ENCODE data around the gene PTPRN2. TPM values are rescaled to one million over a fixed set of nuclear protein-coding genes. Genes with fewer than 3 reads are reported as not detected.

The PTPRN2 gene
- total RNA-seq, 1 experiment from 2014 or later = not detected

- Histone ChIP-seq H3K27ac (no peak overlapping the region), H3K9me3 (ENCODE audit: insufficient read depth, low read depth) (no peaks in the 10 kb centered on the region), H3K27me3 (ENCODE audit: insufficient read depth, low read depth) (peaks cover 79% of the 10 kb centered on the region), H2AFZ (no peak overlapping the region), H4K20me1 (ENCODE audit: insufficient read depth) (0 out of 2 replicates have a peak, but pooled peaks cover 4% of the 10 kb centered on the region), H3F3A (ENCODE audit: insufficient read depth, low read depth) (no peaks in the 10 kb centered on the region), H3K36me3 (ENCODE audit: low read depth) (no peaks in the 10 kb centered on the region), H3K4me1 (replicated peaks; ENCODE audit: insufficient read depth) (no peaks in the 10 kb centered on the region), H3K4me2 (no peak overlapping the region), H3K79me2 (ENCODE audit: low read depth) (no peaks in the 10 kb centered on the region), H3K4me3 (no peak overlapping the region), H3K9me2 (ENCODE audit: insufficient read depth) (no peaks in the 10 kb centered on the region)
- intact Hi-C loops (cut with micrococcal nuclease; ENCODE audit: unreplicated experiment) = no loop called here
- ChIA-PET CTCF (no interaction called here), POLR2A (ENCODE audit: unreplicated experiment) (no interaction called here)
- no TSS peak for BruUV-seq (replicated peaks)
- no peak for TF ChIP-seq EZH2 (IDR thresholded peaks at IDR 0.05; ENCODE audit: low read depth)
- TF ChIP-seq CTCF (conservative IDR thresholded peaks at IDR 0.05) = no peak
- DNase-seq = no peak
These were observed 730.0 kb downstream of the PTPRN2 start for GRCh38 chr7:157857578-157858075.

- Histone ChIP-seq H3K79me2 (ENCODE audit: low read depth) (no peaks in the 10 kb centered on the region), H3K4me3 (no peak overlapping the region), H3K36me3 (ENCODE audit: low read depth) (no peaks in the 10 kb centered on the region), H2AFZ (no peak overlapping the region), H3K9me2 (ENCODE audit: insufficient read depth) (no peaks in the 10 kb centered on the region), H3K4me1 (replicated peaks; ENCODE audit: insufficient read depth) (no peaks in the 10 kb centered on the region), H3K9me3 (ENCODE audit: insufficient read depth, low read depth) (no peaks in the 10 kb centered on the region), H3F3A (ENCODE audit: insufficient read depth, low read depth) (no peaks in the 10 kb centered on the region), H3K27me3 (ENCODE audit: insufficient read depth, low read depth) (peaks cover 79% of the 10 kb centered on the region), H3K4me2 (no peak overlapping the region), H3K27ac (no peak overlapping the region), H4K20me1 (ENCODE audit: insufficient read depth) (peaks cover 8% of the 10 kb centered on the region; the same call in 1 of the 2 replicates)
- ChIA-PET CTCF (no interaction called here), POLR2A (ENCODE audit: unreplicated experiment) (no interaction called here)
- TF ChIP-seq CTCF (conservative IDR thresholded peaks at IDR 0.05) = no peak
- no peak for TF ChIP-seq EZH2 (IDR thresholded peaks at IDR 0.05; ENCODE audit: low read depth)
- intact Hi-C loops (cut with micrococcal nuclease; ENCODE audit: unreplicated experiment) = no loop called here
- DNase-seq = no peak
- BruUV-seq (replicated peaks) = no TSS peak
These were observed 730.6 kb downstream of the PTPRN2 start for GRCh38 chr7:157856873-157857577.

GRCh38 chr7:157855452-157856213 lies 732.0 kb downstream of the PTPRN2 start:
- H3F3A ChIP-seq (ENCODE audit: insufficient read depth, low read depth) = no peaks in the 10 kb centered on the region
- intact Hi-C loops (cut with micrococcal nuclease; ENCODE audit: unreplicated experiment) = no loop called here
- no peak overlapping the region for H3K4me3 ChIP-seq
- no peaks in the 10 kb centered on the region for H3K9me3 ChIP-seq (ENCODE audit: insufficient read depth, low read depth)
- no peaks in the 10 kb centered on the region for H3K9me2 ChIP-seq (ENCODE audit: insufficient read depth)
- H3K36me3 ChIP-seq (ENCODE audit: low read depth) = no peaks in the 10 kb centered on the region
- peaks cover 8% of the 10 kb centered on the region; the same call in 1 of the 2 replicates for H4K20me1 ChIP-seq (ENCODE audit: insufficient read depth)
- no peak overlapping the region for H3K4me2 ChIP-seq
- no peak for DNase-seq
- CTCF ChIA-PET = no interaction called here
- no peak overlapping the region for H3K27ac ChIP-seq
- H3K4me1 ChIP-seq (replicated peaks; ENCODE audit: insufficient read depth) = no peaks in the 10 kb centered on the region
- POLR2A ChIA-PET (ENCODE audit: unreplicated experiment) = no interaction called here
- peak; percentile 83; the same call in 1 of the 2 replicates for TF ChIP-seq EZH2 (IDR thresholded peaks at IDR 0.05; ENCODE audit: low read depth)
- no peak for TF ChIP-seq CTCF (conservative IDR thresholded peaks at IDR 0.05)
- H2AFZ ChIP-seq = no peak overlapping the region
- H3K27me3 ChIP-seq (ENCODE audit: insufficient read depth, low read depth) = peaks cover 80% of the 10 kb centered on the region
- no TSS peak for BruUV-seq (replicated peaks)
- H3K79me2 ChIP-seq (ENCODE audit: low read depth) = no peaks in the 10 kb centered on the region

Measured in PC-9 (cell line).